HPDE6-E6E7 (cell line): ENCODE data around the gene SFT2D3.

ENCODE experiments used
- DNase-seq: peaks from one replicate; pipeline ENCODE4 v3.0.0; 2011; ENCODE audit warnings: missing footprints; ENCODE audit errors: extremely low spot score

SFT2D3 gene

GRCh38 chr2:127701193-127701650 lies at the start of gene SFT2D3:
SFT2D3 (plus strand) TSS chr2:127701497; CDS start chr2:127701529, 32 bp downstream.
- peak; percentile 90 for DNase-seq

GRCh38 chr2:127651971-127652550 lies 49.2 kb upstream of the SFT2D3 start:
- no peak for DNase-seq

- no peak for DNase-seq
Observed at GRCh38 chr2:127652786-127653357, 48.4 kb upstream of the SFT2D3 start.

DNA sequence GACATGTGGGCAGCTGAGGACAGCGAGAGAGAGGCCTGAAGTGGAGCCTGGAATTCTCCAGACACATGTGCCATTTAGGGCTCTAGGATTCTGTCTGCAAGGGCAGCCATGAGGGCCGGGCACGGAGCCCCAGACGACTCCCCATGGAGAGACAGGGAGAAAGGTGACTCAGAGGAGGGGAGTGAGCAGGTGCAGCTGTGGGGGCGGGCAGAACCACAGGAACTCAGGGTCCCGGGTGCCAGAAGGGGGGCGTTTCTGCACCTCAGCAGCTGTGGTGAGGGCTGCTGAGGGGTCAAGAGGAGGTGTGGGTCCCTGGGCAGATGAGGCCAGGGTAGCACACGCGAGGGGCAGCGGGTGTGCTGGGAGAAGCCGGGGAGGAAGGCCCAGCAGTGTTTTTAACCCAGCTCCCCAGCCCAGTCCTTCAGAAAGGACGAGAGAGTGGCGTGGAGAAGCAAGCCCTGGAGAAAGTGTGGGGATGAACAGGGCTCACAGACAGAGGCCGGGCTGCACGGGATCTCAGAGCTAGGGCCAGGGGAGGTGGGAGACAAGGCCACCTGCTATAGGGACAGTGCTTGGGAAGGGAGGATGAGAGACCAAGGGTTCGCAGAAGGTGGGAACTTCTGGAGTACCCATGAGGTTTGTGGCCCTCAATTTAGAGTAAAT lies 47.7 kb upstream of the SFT2D3 start:
- no peak for DNase-seq

- DNase-seq, result no peak
Observed at GRCh38 chr2:127654084-127654837, 47.0 kb upstream of the SFT2D3 start.

GRCh38 chr2:127654838-127655175 lies 46.5 kb upstream of the SFT2D3 start:
- no peak for DNase-seq

DNA sequence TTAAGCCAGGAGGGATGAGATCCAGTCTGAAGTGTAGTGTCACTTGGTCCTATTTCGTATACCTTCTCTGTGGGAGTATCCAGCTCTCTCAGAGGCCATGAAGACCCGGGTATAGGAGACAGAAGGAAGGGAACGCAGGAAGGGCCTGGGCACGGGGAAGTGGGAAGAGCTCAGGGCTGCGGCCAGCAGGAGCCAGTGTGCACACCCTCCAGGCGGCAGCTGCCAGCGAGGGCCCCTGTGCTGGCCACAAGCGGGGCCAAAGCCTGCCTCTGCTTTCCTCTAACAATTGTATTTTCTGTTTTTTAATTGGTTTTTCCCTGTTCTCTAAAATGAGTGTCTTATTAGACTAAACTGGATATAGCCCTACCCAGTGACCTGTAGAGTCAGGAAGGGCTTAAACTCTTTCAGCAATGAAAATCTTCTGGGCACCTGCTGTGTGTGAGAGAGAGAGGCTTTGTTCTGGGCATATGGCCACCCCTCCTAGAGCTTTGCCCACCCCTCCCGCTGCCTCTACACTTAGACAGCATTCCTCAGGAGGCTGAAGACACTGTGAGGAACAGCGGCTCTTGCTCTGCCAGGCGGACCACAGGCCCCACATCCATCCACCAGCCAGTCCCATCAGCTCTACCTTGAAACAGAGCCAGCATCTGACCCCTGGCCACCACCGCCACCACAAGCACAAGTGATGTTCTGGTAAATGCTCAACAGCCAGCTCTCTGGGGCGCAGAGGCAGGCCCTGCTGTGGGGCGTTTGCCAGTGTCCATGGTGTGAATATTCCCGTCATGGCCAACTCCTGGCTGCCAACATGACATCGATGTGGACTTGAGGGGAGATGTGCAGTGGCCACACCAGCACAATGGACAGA lies 45.9 kb upstream of the SFT2D3 start:
- DNase-seq, result no peak

DNA sequence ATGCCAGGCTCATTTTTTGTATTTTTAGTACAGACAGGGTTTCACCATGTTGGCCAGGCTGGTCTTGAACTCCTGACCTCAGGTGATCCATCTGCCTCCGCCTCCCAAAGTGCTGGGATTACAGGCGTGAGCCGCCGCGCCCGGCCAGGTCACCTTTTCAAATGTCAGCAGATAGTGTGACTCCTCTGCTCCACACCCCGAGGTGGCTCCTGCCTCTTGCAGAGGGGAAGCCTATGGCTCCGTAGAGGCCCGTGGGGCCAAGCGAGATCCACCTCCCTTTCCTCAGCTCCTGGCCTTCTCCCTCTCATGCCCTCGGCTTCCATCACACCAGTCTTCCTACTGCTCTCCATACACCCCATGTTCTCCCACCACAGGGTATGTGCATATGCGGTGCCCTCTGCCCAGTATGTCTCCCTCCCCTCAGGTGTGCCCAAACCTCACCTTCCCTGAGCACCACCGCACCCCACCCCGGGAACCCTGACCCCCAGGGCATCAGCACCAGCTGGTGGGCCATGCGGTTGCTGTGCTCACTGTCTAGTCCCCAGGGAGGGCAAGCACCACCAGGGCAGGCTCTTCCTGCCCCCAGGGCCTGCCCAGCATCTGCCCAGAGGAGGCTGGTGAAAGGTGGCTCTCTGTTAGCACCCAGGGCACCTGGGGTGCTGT lies 44.6 kb upstream of the SFT2D3 start:
- no peak for DNase-seq

DNA sequence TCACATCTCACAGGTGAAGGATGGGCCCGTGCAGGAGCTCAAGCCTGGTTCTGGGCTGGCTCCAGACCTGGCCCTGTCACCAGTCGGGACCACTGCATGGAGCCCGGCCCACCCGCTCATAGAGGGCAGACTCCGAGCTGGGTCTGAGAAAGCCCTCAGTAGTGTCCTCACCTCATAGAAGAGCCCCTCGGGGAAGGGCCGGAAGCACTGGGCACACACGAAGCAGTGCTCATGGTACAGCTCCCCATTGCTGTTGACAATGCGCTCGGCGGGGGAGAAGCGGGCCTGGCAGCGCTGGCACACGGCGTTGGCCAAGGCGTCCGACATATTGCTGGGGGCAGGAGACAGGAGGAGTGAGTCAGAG lies 44.1 kb upstream of the SFT2D3 start:
- no peak for DNase-seq

DNA sequence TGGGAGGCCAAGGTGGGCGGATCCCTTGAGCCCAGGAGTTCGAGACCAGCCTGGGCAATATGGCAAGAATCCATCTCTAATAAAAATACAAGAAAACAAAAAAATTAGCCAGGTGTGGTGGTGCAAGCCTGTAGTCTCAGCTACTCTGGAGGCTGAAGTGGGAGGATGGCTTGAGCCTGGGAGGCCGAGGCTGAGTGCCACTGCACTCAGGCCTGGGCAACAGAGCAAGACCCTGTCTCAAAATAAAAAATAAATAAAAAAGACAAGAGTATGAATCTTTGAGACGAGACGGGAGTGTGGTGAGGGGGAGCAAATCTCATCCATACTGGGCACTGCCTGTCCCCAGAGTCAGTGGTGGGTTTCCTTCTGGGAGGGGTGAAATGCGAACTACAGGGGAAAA lies 43.2 kb upstream of the SFT2D3 start:
- no peak for DNase-seq

GRCh38 chr2:127658641-127659407 lies 42.5 kb upstream of the SFT2D3 start:
- DNase-seq, result no peak

GRCh38 chr2:127659408-127660290 lies 41.6 kb upstream of the SFT2D3 start:
- no peak for DNase-seq

- no peak for DNase-seq
Observed at GRCh38 chr2:127660291-127660578, 41.1 kb upstream of the SFT2D3 start.

DNA sequence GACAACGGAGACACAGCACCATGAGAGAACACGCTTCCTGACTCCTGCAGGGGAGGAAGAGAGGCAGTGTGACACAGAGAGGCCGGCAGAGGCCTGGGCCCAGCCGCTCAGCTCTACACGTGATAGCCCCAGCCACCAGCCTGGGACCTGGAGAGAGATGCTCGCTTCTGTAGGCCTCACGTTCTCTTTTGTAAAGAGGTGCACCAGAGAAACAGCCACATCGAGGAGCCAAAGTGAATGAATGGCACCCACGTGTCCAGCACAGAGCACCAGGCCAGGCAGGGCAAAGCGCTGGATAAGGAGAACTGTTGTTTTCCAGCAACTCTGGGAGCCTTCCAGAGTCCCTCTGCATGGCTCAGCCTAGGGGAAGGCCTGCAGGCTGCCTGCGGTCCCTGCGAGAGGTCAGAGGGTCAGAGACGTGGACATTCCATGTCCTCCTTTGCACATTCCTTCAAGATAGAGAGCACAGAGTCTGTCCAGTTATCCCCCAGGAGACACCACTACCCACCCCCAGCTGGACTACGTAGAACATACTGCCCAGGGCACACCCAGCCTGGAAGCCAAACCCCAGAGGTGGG lies 40.1 kb upstream of the SFT2D3 start:
- DNase-seq, result no peak

- DNase-seq, result no peak
Observed at GRCh38 chr2:127661949-127662510, 39.3 kb upstream of the SFT2D3 start.

DNA sequence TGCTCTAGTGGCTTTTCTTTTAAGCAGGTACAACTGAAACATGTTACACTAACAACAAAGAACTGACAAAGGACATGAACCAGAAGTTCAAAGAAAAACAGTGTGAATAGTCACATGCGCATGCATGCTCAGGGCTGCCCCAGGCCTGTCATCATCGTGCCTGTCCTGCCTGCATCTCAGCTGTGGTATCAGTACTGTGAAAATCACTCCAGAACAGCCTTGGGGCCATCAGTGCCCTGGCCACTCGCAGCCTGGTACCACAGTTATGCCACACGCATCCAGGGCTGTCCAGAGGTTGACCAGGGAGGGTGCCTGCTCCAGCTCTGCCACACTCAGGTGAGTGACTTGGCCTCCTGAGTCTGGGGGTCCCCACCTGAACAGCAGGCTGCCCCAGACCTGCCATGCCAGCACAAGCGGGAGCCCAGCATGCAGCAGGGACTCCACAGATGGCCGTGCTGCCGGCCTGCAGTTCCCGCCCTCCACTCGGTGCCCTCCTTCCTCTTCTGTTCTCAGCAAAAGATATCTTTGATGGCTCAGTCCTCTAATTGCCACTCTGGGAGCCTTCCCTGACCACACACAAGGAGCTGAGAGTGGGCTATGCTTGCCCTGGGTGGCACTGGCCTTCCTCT lies 38.2 kb upstream of the SFT2D3 start:
- no peak for DNase-seq

- no peak for DNase-seq
Observed at GRCh38 chr2:127663566-127664064, 37.7 kb upstream of the SFT2D3 start.
